HG02973 (cell line): ENCODE measurements around the gene SHBG.

ENCODE experiments used
- ATAC-seq: cut with Tn5 transposase; IDR thresholded peaks from one replicate; pipeline ENCODE4 v1.9.1; 2021; ENCODE audit warnings: moderate library complexity; ENCODE audit not compliant: unreplicated experiment

Gene SHBG

DNA sequence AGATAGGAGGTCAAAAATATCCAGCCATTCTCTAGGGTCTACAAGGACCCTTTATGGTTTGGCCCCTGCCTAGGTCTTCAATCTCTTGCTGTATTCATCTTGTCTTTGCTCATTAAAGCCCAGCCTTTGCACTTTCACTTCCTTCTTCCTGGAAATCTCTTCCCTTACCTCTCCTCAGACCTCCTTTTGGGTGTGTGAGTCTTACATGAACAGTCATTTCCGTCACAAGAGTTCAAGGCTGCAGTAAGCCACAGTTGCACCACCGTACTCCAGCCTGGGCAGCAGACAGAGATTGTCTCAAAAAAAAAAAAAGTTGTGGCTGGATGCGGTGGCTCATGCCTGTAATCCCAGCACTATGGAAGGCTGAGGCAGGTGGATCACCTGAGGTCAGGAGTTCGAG is 14.8 kb downstream of the SHBG start:
- no peak for ATAC-seq

- no peak for ATAC-seq
Measured at GRCh38 chr17:7646457-7646856, 16.5 kb downstream of the SHBG start.

GRCh38 chr17:7647018-7647417 is 17.1 kb downstream of the SHBG start:
- no peak for ATAC-seq

DNA sequence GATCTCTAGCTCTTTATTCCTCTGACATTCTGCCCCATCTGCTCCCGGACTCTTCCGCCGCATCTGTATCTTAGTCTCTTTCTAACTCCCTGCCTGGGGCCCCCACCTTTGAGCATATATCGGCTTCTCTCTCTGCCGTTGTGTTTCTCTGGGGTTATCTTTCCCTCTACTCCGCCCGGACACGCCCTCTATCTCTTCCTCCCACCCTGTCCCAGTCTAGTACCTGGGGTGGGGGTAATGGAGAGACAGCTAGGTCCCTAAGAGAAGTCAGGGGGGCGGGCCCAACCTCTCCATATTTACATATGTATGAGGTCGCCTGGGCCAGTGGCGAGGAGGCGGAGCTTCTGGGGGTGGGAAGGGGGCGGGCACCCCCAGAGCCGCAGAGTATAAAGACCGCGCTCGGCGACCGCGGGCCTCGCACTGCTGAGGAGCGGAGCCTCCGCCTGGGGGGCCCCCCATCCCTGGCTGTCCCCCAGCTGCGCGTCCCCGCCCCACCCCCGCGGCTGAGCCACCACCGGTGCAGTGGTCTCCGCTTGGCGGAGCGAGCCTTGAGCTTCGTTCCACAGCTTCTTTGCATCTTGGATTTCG is 20.7 kb downstream of the SHBG start, which contains the start of gene ATP1B2:
TSS of gene ATP1B2 (plus strand) at position 418 of the 588 bp plus-strand sequence. CDS start 593 bp downstream, outside the sequence.
- no peak for ATAC-seq

DNA sequence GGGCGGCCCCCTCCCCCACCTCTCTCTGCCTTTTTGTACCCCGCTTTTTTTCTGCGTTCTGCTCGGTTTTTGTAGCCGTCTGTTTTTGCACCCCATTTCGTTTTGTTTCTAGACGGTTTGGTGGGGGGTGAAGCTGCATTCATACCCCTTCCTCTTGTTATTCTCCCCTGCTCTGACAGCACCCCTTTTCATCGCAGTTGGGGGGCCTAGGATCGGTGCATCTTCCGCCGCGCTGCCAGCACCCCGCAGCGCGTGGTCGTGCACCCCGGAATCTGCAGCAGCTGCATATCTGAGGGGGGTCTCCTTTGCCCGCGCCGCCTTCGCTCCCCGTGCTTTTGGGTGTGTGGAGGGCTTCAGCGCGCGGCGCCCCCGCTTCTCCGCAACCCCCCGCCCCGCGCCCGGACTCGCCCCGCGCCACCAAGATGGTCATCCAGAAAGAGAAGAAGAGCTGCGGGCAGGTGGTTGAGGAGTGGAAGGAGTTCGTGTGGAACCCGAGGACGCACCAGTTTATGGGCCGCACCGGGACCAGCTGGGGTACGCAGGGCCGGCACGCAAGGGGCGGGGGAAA is 21.2 kb downstream of the SHBG start:
- no peak for ATAC-seq

DNA sequence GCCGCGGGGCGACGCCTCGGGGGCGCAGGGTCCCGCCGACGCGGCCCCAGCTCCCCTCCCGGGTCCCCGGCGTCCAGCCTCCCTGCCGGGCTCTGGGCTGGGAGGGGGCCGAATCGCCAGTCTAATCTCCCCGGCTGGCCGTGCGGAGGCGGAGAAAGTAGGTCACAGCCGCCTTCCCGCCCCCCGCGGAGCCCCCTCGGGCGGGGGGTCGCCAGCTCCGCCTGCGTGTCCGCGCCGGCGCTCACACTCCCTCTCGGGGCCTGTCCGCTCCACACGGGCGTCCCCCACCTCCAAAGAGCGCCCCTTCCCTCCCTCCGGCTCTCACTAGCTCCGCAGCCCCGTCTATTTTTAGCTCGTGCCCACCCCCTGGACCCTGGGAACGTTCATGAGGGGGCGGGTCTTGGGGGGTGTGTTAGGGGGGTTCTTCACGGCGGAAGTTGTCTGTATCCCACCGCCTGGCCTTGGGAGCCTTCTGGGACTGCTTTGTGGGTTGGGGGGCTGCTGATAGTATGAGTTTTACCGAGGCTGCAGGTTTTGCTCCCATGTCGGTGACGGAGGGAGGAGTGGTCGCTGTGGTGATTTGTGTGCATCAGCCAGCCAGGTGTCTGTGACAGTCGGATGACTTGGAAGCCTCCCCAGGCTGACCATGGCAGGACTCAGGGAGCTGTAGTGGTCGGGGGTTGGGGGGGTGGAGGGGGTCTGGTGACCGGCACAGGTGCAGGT is 21.9 kb downstream of the SHBG start:
- no peak for ATAC-seq

DNA sequence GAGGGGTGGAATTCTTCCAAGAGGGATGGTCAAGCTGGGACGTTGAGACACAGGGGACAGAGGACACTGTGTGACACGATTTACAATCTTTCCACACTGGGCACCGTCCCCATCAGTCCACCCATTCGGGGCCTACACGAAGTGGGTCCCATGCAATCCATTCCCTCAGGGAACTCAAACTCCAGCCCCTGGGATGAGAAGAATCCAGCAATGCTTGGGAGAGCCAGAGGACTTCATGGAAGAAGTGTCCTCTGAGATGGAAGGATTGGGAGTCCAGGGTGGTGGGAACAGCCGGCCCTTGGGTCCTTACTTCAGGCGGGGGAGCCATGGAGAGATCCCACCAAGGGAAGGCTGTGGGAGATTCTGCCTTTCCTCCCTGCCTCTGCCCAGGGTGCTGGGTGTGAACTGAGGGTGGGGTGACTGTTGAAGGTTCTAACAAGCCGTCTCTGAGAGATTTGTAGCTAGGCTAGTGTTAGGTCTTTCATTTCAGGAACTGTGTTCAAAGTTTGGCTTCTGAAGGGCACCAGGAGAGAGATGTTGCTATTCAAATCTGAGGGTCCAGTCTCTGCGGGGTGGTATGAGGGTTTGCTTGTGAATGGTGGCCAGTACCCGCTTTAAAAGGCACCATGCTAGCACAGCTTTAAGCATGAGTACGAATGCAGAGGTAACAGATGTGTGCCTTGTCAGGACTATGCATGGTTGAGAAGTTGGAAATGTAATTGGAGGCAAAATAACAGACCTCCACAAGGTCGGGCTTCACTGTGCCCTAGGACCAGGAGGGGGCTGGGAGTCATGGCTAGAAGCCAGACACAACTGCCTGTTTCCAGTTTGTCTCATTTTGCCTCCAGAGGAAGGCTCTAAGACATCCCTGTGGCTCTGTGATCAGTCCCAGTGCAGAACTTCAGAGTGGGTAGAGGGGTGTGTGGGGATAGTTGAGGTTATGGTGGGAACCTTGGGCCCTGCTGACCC is 22.7 kb downstream of the SHBG start:
- ATAC-seq = no peak

DNA sequence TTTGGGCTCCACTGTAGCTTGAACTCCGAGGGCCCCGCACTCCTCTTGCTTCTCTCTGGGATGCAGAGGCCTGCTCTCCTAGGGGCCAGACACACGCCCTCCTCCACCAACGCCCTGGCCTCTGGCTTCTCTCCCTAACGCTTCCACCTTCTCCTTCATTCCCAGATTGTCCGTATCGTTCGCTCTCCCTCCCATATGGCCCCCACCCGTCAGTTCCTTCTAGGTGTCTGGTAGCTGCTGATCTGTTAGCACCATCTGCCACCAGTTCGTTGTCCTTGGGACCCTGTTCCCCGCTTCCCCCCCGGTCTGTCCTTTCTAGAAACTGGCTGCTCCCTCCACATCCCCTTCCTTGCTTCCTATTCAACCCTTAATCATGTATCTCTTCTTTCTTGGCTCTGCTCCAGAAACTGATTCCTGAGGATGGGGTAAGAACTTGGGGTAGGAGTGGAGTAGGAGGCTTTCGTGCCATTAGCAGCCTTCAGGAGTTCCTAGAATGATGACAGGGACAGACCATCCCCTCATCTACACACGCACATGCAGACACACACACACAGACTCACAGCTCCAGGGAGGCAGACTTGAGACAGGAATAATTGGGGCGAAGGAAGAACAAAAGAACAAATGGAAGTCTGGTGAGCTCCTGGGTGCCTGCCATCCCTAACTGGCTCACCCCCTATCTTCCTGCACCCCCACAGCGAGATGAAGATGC is 25.1 kb downstream of the SHBG start:
- no peak for ATAC-seq

- ATAC-seq = no peak
Measured at GRCh38 chr17:7655541-7655840, 25.6 kb downstream of the SHBG start.

GRCh38 chr17:7656958-7657609 is 27.1 kb downstream of the SHBG start:
- ATAC-seq = no peak

GRCh38 chr17:7667656-7668406 is 37.9 kb downstream of the SHBG start:
- ATAC-seq = no peak

- no peak for ATAC-seq
Measured at GRCh38 chr17:7668482-7668881, 38.5 kb downstream of the SHBG start.

GRCh38 chr17:7673239-7673638 is 43.3 kb downstream of the SHBG start:
- ATAC-seq = no peak

DNA sequence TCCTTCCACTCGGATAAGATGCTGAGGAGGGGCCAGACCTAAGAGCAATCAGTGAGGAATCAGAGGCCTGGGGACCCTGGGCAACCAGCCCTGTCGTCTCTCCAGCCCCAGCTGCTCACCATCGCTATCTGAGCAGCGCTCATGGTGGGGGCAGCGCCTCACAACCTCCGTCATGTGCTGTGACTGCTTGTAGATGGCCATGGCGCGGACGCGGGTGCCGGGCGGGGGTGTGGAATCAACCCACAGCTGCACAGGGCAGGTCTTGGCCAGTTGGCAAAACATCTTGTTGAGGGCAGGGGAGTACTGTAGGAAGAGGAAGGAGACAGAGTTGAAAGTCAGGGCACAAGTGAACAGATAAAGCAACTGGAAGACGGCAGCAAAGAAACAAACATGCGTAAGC is 45.0 kb downstream of the SHBG start:
- ATAC-seq = no peak

- ATAC-seq = no peak
Measured at GRCh38 chr17:7676533-7676932, 46.6 kb downstream of the SHBG start.

- no peak for ATAC-seq
Measured at GRCh38 chr17:7677388-7678067, 47.6 kb downstream of the SHBG start.
